Hippocampal formation (tissue), 2 donors: ENCODE data around the gene LRRC8B.
"Not testable (repeated sequence)": the region's sequence is repeated elsewhere in the genome, so short reads cannot be mapped to it uniquely, and the experiment has no call there.

Experiments used
- DNase-seq, 2 donors: peaks; one replicate each; lab custom pipeline; 2025; lab: John Stamatoyannopoulos, UW

The LRRC8B gene

DNA sequence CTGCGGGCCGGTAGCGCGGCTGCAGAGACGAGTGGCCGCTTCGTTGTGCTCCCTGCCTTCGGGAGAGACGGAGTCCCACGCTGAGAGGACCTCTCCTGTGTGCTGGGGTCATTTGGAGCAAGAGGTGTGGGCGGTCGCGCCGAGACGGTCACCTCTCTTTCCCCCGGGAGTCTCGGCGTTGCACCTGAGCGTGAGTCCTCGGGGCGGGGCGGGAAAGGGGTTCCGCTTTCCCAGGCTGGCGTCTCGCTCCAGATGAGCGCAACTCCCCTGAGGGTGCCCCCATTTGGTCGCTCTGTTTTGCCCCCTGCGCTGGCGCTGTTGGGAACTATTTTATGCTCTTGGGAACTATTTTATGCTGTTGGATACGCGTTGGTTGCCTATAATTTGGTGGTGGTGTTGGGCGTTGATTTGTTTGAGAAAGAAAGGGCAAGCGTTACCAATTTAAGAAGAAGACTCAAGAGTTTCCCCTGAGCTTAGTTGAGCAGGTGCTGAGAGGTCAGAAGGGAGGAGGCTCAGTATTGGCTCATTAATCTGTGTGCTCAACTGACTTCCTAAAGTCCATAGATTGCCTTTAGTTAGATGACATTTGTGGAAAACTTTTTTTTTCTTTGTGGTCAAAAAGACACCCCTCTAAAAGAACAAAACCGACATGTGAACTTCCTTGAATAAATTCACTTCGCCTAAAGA is 683 bp downstream of the LRRC8B start:
- DNase-seq, result peak in 1 of 2 donors; percentile 36

DNA sequence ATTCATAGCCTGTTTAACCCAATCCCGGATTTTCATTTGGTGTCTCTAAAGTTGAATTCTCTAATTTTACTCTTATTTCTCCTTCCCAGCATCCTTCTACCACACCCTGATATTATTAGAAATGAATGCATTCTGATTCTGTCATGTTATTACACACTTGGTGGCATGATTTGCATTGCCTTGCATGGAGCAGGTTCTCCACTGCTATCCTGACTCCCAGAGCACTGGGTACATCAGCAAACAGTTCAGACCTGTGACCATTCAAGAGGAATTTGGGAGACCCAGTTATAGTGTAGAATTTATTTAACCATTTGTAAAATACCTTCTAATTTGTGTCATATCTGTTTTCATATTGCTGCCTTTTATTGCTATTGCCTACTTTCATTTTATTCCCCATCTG is 2.6 kb downstream of the LRRC8B start:
- no peak for DNase-seq

DNA sequence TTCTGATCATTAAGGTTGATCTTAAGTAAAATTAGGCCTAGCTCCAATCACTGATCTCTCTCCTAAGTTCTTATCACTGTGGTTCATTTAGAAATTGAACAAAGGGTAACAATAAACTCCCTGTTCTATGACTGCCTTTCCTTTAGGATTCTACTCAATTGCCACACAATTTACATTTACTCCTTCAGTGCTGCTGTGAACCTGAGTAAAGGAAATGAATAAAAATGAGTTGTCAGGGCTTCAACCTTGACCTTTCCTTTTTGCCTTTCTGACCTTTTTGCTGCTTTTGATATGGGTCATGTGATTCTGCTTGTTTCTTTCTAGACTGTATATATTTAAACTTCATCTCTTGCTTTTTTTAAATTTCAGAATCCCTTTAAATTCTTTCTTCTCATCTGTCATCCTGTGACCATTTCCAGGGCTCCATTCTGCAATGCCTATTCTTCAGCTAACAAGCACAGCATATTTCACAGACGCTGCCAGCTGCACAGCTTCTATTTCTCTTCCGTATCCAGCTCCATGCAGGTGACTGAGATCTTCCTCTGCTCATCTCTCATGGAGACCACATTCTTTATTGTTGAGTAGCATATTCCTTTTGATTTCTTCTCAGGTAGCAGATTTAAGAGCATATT is 3.2 kb downstream of the LRRC8B start:
- DNase-seq, result no peak

DNA sequence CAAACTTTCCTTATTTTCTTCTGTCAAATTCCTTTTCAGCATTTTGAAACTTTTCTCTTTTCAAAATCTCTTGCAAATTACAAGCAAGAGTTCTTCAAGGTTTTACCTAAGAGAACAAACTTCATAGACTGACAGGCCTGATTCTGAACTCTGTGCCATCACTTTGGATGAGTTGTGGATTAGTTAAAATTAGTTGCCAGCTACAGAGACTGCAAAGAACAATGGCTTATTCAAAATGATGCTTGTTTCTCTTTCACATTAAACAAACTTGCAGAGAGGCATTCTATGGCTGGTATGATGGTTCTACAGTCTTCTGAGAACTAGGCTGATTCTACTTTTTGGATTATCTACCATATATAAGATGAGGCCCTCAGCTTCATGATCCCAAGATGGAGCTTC is 3.8 kb downstream of the LRRC8B start:
- peak in 1 of 2 donors; percentile 29 for DNase-seq

DNA sequence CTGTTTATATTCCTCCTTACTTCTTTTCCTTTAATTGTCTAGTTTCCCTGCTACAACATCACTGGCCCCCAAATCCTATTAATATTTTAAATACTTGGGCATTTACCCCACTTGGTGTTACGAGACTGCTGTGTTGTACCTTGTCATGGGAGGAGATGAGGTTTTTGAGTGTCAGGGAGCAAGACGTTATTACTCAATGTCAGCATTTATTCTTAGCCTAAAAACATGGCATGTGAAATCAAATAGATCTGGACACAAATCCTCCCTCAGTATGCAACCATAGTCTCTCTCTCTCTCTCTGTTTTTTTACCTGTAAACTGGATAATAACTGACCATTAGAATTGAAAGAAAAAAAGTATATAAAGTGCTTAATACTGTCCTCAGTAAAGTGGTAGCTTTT is 4.6 kb downstream of the LRRC8B start:
- DNase-seq, result no peak

DNA sequence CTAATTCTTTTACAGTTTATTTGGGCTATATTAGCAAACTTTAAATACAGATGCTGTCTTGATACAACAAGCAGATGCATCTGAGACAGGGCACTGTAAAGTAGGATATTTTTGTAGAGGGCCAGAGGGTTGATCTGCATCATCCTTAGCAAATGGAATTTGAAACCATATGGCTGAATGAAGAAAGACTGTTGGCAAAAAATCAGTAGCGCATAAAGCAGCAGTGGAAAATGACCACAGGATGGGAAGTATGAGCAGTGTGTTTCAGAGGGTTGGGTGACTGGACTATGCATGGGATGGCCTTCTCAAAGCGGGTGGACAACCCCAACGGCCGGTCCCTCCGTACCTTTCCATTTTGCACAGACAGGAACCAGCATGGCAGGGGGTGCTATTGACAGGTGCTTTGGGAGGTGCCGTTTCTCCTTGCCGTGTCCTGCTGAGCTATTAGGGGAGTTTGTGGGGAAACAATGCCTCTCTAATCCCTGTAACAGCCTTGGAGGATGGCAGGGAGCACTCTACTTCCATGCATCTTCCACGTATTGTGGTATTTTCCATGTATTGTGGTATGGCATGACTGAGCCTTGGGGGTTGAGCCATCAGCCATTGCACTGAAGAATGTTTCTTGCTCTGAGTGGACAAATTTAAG is 5.9 kb downstream of the LRRC8B start:
- no peak for DNase-seq

DNA sequence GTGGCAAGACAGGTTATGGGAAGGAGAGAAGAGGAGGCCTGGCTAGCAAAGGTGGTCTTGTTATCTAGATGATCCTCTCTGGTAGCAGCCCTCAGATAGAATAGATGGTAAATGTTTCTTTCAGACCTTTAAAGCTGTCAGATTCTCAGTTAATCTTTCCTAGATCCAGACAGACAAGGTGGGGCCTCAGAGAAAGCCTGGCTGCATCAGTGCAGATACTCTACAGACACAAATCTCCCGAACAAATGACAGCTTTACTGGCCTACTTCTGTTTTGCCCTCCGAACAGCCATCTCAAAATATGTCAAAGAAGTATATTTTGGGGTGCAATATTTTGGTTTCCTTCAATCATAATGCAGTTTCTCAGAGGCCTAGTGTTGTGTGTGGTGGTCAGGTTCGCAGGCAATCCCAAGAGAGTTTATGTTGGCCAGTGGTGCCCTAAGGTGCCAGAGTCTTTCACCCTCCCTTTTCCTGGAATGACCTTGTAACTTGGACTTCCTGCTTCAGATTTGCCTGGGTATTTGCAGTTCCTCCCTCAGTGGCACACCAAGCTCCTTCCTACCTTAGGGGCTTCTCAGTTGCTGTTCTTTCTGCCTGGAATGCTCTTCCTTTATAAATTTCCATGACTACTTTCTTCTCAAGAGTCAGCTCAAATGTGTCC is 7.0 kb downstream of the LRRC8B start:
- no peak for DNase-seq

DNA sequence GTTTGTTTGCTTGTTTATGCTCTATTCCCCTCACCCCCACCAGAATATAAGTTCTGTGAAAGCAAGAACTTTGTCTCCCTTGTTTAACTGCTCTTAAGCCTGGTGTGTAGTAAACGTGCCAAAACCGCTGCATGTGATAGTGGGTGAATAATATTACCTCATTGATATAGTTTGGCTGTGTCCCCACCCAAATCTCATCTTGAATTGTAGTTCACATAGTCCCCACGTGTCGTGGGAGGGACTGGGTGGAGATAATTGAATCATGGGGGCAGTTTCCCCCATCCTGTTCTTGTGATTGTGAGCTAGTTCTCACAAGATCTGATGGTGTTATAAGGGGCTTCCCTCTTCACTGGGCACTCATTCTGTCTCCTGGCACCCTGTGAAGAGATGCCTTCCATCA is 7.6 kb downstream of the LRRC8B start:
- DNase-seq, result no peak

DNA sequence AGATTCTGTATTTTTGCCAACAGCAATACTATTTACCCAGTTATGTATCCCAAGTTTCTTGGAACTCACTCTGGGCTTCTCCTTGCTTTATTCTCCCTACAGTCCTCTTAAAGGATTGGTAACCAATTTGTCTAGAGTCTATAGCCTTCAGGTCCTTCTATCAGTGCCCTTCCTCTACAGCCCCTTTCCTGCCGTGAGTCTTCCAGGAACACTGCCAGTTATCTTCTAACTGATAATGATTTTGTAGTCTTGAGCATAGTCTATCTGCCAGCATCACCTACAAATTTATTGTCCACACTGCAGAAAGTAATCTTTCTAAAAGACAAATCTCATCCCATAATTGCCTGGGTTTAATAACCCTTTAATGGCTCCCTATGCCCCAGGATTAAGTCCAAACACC is 8.2 kb downstream of the LRRC8B start:
- no peak for DNase-seq

DNA sequence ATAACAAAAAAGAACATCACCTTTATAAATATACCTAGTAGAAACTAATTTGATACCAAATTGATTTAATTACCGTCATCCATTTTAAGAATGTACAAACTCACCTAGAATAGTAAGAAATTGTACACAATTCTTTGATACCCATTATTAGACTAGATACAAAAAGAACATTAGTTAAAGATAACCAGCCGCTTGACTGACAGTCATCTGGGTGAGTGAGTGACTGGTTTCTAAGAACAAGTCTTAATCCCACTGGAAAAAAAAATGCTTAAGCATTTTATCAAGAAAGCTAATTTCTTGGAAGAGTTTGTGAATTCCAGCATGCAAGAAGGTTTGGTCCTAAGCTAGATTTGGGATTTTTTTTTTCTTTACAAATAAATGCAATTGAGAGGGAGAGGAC is 10.9 kb downstream of the LRRC8B start:
- DNase-seq, result no peak

DNA sequence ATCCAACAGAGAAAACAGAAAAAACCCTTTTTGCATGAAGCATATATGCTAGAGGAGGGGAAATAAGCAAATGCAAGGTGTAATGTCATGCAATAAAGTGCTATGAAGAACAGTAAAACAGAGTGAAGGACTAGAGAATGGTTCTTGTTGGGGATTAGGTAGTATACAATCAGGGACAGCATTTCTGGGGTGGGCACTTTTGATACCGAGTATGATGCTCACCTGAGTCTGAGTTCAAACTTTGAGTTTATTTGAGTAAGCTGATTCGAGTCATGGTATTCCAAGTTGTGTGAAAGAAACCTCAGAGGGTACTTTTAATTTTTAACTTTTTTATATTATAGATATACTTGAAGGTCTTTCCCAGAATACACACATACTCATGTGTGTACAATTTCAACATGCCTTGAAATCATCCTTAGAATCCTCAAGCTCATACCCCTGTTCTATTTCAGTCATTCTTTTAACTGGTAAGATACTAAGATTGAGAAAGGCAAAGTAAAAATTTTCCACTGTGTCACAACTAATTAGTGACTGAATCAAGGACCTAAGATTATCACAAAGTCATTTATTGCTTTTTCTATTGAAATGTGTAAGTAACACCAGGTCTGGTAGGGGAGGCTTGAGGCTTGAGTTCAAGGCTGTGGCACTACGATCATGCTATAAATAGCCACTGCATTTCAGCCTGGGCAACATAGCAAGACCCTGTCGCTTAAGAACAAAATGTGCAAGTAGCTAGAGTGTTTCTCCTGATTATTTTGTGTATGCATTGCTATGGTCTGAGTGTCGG is 12.1 kb downstream of the LRRC8B start:
- no peak for DNase-seq

DNA sequence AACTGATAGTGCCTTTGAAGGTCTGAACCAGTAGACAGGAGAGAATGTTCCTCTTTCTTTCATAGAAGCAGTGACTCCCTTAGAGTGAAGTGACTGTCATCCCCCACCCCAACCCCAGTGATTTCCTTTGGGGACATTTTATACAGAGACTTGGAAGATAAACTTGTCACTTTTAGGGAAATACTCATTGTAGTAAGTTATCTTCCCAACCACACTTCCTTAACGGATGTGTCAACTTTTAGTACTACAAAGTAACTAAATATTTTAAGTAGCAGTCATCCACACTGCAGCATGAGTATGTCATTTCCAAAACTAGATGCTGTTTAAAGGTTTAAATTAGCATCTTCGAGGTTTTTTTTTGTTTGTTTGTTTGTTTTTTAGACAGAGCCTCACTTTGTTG is 13.7 kb downstream of the LRRC8B start:
- no peak for DNase-seq

DNA sequence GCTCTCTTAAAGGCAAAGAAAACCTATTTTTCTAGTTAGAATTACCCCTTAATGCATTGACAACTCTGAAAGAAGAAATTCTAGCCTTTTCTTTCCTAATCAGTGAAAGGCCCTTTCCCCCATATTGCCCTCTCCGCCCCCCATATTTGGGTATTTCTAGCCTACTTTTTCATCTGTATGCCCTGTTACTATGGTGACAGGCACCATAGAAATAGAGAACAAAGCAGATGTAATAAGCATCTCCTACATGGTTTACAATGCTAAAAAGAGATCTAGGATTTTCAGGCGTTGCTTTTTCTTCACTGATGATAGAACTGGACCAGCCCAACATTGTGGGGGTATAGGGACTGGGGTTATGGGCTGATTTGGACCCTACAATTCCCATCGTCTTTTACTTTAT is 14.5 kb downstream of the LRRC8B start:
- DNase-seq, result no peak

DNA sequence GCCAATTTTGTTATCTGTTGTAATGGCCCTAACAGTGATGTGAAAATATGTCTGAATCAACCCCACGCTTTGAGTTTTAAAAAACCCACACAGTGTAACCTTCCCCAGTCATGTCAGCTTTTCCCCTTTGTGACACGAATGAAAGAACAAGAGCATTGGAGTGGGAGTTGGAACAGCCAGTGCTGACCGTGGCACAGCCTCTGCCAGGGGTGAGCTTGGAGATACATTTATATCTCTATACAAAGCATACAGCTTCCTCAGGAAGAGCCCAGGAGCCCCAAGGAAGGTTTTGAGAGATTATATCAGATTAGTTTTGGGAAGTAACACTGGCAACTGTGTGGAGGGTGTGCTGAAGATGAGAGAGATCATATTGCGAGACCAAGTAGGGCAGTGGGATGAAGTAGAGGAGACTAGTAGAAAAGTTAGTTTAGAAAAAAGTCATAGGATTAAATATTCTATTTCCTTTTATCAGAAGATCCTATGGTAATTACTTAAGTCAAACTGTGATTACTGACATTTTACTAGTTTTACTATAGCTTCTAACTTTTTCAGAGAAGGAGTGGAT is 15.9 kb downstream of the LRRC8B start:
- DNase-seq, result no peak

DNA sequence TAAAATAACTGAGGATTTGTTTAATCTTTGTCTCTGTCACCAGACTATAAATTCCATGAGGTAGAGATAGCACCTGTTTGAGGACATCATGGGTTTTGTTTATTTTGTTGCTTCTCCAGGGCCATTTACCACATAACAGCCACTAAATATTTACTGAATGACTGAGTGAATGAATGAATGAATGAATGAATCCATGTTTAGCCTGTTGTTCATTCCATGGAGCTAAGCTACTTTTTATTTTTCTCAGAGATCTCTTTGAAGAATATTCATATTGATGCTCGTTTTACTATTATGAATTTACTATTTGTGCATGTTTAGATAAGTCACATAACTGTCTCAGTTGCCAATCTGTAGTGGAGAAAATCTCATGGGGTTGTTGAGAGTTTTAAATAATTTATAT is 17.7 kb downstream of the LRRC8B start:
- DNase-seq, result no peak

DNA sequence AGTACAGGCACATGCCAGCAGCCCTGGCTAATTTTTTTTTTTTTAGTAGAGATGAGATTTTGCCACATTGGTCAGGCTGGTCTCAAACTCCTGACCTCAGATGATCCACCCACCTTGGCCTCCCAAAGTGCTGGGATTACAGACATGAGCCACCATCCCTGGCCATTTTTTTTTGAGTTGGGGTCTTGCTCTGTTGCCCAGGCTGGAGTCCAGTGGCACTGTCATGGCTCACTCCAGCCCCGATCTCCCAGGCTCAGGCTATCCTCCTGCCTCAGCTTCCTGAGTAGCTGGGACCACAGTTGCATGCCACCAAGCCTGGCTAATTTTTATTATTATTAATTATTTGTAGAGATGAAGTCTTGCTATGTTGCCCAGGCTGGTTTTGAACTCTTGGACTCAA is 19.0 kb downstream of the LRRC8B start:
- DNase-seq, result not testable (repeated sequence)

DNA sequence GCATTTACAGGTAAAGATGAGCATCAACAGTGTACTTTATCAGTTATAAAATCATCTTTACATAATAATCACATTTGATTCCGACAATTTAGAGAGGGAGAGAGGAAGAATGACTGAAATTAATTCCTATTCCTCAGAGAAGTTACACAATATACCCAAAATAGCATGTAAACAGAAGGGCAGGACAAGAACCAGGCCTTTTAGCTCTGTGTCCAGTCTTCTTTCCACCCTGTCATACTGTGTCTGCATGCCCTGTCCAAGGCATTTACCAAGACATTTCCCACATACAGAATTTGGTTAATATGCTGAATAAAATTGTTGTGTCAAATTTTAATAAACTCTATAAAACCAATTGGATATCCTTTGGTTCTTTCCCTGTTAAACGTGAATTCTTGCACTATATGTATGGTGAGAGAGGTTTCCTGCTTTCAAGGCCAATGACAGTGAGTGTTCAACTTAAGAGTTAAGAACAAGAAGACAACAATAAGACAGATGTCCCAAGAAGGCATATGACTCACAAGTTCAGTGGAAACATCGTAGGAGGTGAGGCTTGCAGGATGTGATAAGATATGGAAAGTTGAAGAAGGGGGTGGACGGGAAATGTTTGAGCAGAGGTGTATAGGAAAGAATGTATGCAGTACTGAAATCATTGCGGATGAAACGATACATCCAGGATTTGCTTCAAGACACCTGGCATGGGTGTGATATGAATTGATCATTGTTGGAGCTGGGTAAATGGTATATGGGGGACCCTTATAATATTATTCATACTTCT is 20.8 kb downstream of the LRRC8B start:
- peak in 1 of 2 donors; percentile 46 for DNase-seq

DNA sequence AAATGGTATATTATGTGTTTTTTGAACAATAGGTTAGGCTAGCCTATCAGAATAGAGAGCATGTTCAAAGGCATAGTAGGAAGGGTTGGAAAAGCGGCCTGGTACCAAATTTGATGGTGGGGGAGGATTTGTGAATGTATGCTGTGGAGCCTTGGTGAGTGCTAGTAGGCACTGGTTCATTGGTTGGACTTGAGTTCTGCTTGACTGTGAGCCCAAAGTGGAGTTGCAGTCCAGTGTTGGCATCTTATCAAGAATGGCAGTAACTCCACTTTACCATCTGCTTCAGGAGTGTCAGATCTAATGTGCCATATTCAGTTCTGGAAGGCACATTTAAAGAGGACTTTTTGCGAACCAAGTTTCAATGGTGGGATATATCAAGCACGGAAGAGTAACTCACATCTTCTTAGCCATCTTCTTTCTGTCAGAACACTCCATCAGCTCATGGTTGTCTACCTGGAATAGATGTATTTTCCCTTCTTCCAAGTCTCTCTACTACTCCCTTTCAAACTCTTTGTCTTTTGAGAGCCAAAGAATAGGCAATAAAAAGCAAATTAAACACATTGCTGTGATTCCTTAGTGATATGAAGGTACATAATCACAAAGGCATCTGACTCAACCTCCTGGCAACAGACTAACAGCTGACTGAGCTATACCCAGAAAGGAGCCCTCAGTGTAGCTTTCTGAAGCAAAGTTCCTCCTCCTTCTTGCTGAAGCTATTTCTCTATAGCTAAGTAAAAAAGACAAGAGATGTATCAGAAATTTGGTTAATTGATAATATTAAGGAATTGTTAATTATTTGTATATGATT is 21.7 kb downstream of the LRRC8B start:
- no peak for DNase-seq

DNA sequence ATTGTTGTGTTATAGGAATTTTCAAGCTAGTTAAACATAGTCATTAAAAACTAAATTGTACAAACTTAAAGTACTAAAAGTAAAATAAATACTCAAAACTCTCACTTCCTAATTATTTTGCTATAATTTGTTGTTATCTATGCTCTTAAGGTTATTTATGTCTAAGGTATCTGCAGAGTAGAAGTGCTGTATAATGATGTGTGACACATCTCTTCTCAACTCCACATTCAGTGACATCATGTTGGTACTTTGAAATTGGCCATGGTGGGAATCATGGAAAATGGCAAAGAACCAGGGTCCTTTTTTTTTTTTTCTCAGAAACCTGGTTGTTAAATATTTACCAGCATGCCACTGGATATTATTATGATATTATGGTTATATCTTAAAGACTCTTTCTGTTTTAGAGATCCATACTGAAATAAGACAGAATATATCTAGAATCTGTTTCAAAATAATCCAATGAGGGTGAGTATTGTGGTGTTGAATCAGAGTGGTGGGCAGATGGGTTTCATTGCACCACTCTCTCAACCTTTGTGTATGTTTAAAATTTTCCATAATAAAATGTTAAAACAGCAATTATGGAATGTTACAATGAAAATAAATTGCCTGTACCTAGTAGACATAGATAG is 22.4 kb downstream of the LRRC8B start:
- DNase-seq, result no peak
